GM12878 (cell line): ENCODE results near the gene SUCO. TPM values are rescaled to one million over a fixed set of nuclear protein-coding genes. Genes with fewer than 3 reads are reported as not detected.

Experiments
- ATAC-seq: fragments of 200-7000 bp; cut with Tn5 transposase; 3 replicates; pipeline ENCODE4 v1.9.1; 2020; ENCODE audit warnings: mild to moderate bottlenecking, moderate library complexity
- BruUV-seq: library from RNA; stranded (reverse); fragments of 400-500 nt; replicated peaks from 2 replicates; lab custom pipeline; 2021; lab: Mats Ljungman, UMichigan
- CTCF ChIA-PET: fragments of 300-600 bp; sonication (Branson Sonifier 250); formaldehyde crosslinking; extraction: SDS; loops from one replicate; lab custom pipeline; 2021; ENCODE audit warnings: inconsistent platforms; lab: Yijun Ruan, JAX
- POLR2A ChIA-PET: fragments of 350-600 bp; formaldehyde crosslinking; extraction: SDS; loops from one replicate; lab custom pipeline; 2021; ENCODE audit warnings: inconsistent platforms; lab: Charles Lee
- RAD21 ChIA-PET: fragments of 300-600 bp; sonication (Branson Sonifier 250); formaldehyde crosslinking; loops from one replicate; lab custom pipeline; 2023; ENCODE audit warnings: antibody characterized with exemption; ENCODE audit not compliant: unreplicated experiment; lab: Charles Lee
- SMC1A ChIA-PET: fragments of 300-600 bp; sonication (Branson Sonifier 250); formaldehyde crosslinking; loops from one replicate; lab custom pipeline; 2023; ENCODE audit not compliant: unreplicated experiment, uncharacterized antibody; lab: Charles Lee
- DNase-seq: peaks from one replicate; pipeline ENCODE4 v3.0.0-alpha.2; 2011; ENCODE audit warnings: low read depth, low spot score
- FAIRE-seq: peaks from 3 replicates; lab custom pipeline; 2011; peaks lifted over from hg19 to GRCh38; lab: Jason Lieb, UNC
- H2AFZ ChIP-seq: 2 replicates; pipeline ENCODE4 v1.6.0; 2011; ENCODE audit warnings: low read depth, low read length, control low read depth; ENCODE audit not compliant: control insufficient read depth
- H3K27ac ChIP-seq: 2 replicates; pipeline ENCODE4 v1.5.1; 2011; ENCODE audit warnings: control low read depth; ENCODE audit not compliant: control insufficient read depth, insufficient read depth
- H3K27me3 ChIP-seq, 2 experiments: replicated peaks in 1 of 2; 2 replicates each; pipeline versions ENCODE4 v1.6.0 to v1.6.1; 2011; ENCODE audit warnings: low read length in 1 of 2; ENCODE audit not compliant: control insufficient read depth in 2 of 2, insufficient read depth in 2 of 2
- H3K36me3 ChIP-seq, 2 experiments: 2 replicates each; pipeline ENCODE4 v1.5.1; 2011; ENCODE audit warnings: low read length in 1 of 2; ENCODE audit not compliant: control insufficient read depth in 2 of 2, insufficient read depth in 2 of 2
- H3K4me1 ChIP-seq: 2 replicates; pipeline ENCODE4 v1.6.1; 2011; ENCODE audit warnings: mild to moderate bottlenecking, low read length, moderate library complexity, mixed read lengths; ENCODE audit not compliant: control insufficient read depth, insufficient read depth
- H3K4me2 ChIP-seq: 2 replicates; pipeline ENCODE4 v1.6.0; 2011; ENCODE audit warnings: control low read depth; ENCODE audit not compliant: control insufficient read depth, insufficient read depth
- H3K4me3 ChIP-seq: fragments of 200-600 bp; sonication (generic); 2 replicates; pipeline ENCODE4 v1.5.1; 2016
- H3K79me2 ChIP-seq: 2 replicates; pipeline ENCODE4 v1.6.0; 2011; ENCODE audit warnings: low read length; ENCODE audit not compliant: control insufficient read depth, insufficient read depth
- H3K9ac ChIP-seq: 2 replicates; pipeline ENCODE4 v1.8.0; 2011; ENCODE audit warnings: low read length, control low read depth, mixed read lengths; ENCODE audit not compliant: control insufficient read depth, insufficient read depth
- H3K9me3 ChIP-seq: replicated peaks from 3 replicates; pipeline ENCODE4 v1.5.1; 2011; ENCODE audit warnings: mild to moderate bottlenecking, low read length; ENCODE audit not compliant: control insufficient read depth, insufficient read depth
- H4K20me1 ChIP-seq: 2 replicates; pipeline ENCODE4 v1.6.0; 2011; ENCODE audit not compliant: control insufficient read depth, insufficient read depth
- CBX5 ChIP-seq: sonication (generic); IDR thresholded peaks from 2 replicates; pipeline ENCODE4 v1.6.1; 2016; ENCODE audit warnings: low read depth, moderate library complexity, mild to moderate bottlenecking, inconsistent platforms
- ETV6 ChIP-seq, 2 experiments: fragments of 450-650 bp in 1 of 2; IDR thresholded peaks in 1 of 2; conservative IDR thresholded peaks in 1 of 2; 2 replicates each; pipeline ENCODE4 v1.6.1; 2014; ENCODE audit warnings: antibody characterized with exemption in 1 of 2, borderline replicate concordance in 1 of 2, low read depth in 1 of 2, mild to moderate bottlenecking in 1 of 2, moderate library complexity in 1 of 2
- HCFC1 ChIP-seq: fragments of 150-350 bp; IDR thresholded peaks from 2 replicates; pipeline ENCODE4 v1.6.1; 2014; ENCODE audit warnings: low read length
- KLF5 ChIP-seq: fragments of 450-650 bp; IDR thresholded peaks from 2 replicates; pipeline ENCODE4 v1.6.1; 2014; ENCODE audit warnings: mild to moderate bottlenecking; ENCODE audit not compliant: partially characterized antibody
- NR2C2 ChIP-seq: IDR thresholded peaks from 2 replicates; pipeline ENCODE4 v1.6.1; 2011; ENCODE audit warnings: borderline replicate concordance, low read depth; ENCODE audit not compliant: control insufficient read depth, insufficient read length
- POLR2AphosphoS5 ChIP-seq: IDR thresholded peaks from 2 replicates; pipeline ENCODE4 v1.6.1; 2011; ENCODE audit warnings: mild to moderate bottlenecking, low read length, inconsistent platforms
- SIX5 ChIP-seq: IDR thresholded peaks from 2 replicates; pipeline ENCODE4 v1.6.1; 2011; ENCODE audit warnings: mild to moderate bottlenecking, low read depth, low read length, moderate library complexity; ENCODE audit not compliant: severe bottlenecking
- WGBS: methylation state at CpG from one replicate; pipeline ENCODE4 v1.1.6; 2016; ENCODE audit warnings: low lambda C conversion rate; ENCODE audit not compliant: insufficient replicate concordance, insufficient coverage; ENCODE audit errors: missing lambda C conversion rate; 5-methylcytosine and 5-hydroxymethylcytosine counted together
- in situ Hi-C: fragments of 300-500 bp; cut with MboI; formaldehyde crosslinking; loops from 9 replicates; pipeline ENCODE4 v1.14.3; 2018; ENCODE audit warnings: mixed read lengths
- intact Hi-C: fragments of 100-400 bp; cut with micrococcal nuclease; formaldehyde crosslinking; loops from one replicate; pipeline ENCODE4 v1.14.2; 2022; ENCODE audit not compliant: unreplicated experiment
- polyA plus RNA-seq, 11 experiments: library from polyadenylated mRNA; depleted of rRNA in 4 of 11; unstranded in 6 of 11; stranded (reverse) in 5 of 11; fragments of >200 nt; fragmentation: Nextera tagmentation in 4 of 11; fragmentation: Illumina TruSeq in 1 of 11; extraction: Ambion mirVana in 4 of 11; extraction: Trizol in 1 of 11; gene quantifications; 1 replicate in 1 of 11; 2 replicates in 10 of 11; pipeline versions ENCODE4 v1.2.1 to v1.2.3, GENCODE V29; 2011 to 2016; ENCODE audit warnings: inconsistent platforms in 2 of 11, missing spikeins in 2 of 11, low read depth in 1 of 11
- total RNA-seq, 4 experiments: library from RNA; depleted of rRNA in 3 of 4; stranded (reverse); fragments of >200 nt in 3 of 4; fragmentation: Illumina TruSeq in 1 of 4; extraction: Trizol in 1 of 4; gene quantifications; 2 replicates each; pipeline versions ENCODE4 v1.2.1 to v1.2.3, GENCODE V29; 2013 to 2021
- TF ChIP-seq, protein P1 (sequence below): fragments of 150-350 bp; IDR thresholded peaks from 2 replicates; pipeline ENCODE4 v1.6.1; 2014; ENCODE audit warnings: mild to moderate bottlenecking, low read depth, low read length
- TF ChIP-seq, protein P2 (sequence below): fragments of 450-650 bp; IDR thresholded peaks from 2 replicates; pipeline ENCODE4 v1.6.1; 2017; ENCODE audit warnings: mild to moderate bottlenecking

Gene SUCO
- total and polyA plus RNA-seq, 10 of the 15 experiments (the other 5 are each of a cell fraction or from before 2014, with no cell fraction given): 1.7 to 15.3 (median 8.4) TPM

DNA sequence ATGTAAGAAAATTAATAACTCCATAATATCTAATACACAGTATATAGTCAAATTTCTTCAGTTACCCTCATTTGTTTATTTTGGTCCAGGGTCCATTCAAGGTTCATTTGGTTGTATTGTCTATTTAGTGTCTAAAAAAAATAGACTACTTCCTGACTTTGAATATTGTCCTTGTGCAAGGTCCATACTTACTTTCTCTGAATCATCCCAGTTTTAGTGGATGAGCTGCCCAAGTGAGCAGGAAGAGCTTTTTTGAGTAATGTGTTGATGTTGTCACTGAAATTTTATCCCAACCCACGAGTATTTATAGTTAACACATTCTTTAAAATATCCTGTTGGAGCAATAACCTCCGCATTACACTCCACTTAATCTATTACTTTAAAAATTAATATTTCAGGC is 80.3 kb downstream of the SUCO start:
- in situ Hi-C loops: no loop called here
- ChIA-PET POLR2A (no interaction called here), RAD21 (no interaction called here), SMC1A (no interaction called here), CTCF (no interaction called here)
- Histone ChIP-seq H3K27me3 (no peaks in the 10 kb centered on the region; a peak in 1 of 4 replicates), H2AFZ (no peak overlapping the region), H3K9ac (no peak overlapping the region), H3K4me3 (no peak overlapping the region), H3K36me3 (peaks cover 0 to 5% of the 10 kb centered on the region in 2 experiments; a peak in 1 of 4 replicates), H3K4me2 (no peak overlapping the region), H3K4me1 (no peaks in the 10 kb centered on the region), H3K27ac (no peak overlapping the region), H3K9me3 (peaks cover 5% of the 10 kb centered on the region; the same call in 1 of the 3 replicates), H4K20me1 (no peaks in the 10 kb centered on the region), H3K79me2 (no peaks in the 10 kb centered on the region)
- no TSS peak for BruUV-seq
- no peak for TF ChIP-seq POLR2AphosphoS5
- no peak for ATAC-seq
- intact Hi-C loops: no loop called here
- FAIRE-seq: no peak
- no peak for DNase-seq
- WGBS: 98% methylated on average over 2 of the region's 2 CpGs

DNA sequence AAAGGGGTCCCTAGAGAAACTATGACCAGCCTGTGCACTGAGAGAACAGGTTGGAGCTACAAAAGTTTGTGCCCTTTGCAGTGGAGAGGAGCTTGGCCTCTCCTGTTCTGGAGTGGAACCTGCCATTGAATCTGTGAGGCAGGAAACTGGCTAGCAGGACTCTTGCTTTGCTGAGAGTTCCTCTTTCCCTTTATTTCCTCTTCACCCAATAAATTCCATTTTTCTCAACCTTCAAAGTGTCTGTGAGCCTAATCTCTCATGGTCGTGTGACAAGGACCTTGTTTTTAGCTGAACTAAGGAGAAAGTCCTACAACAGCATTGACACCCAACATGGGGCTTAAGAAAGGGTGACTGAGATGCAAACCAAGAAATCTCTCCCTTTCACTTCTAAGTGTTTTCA is 83.2 kb downstream of the SUCO start:
- H3K9ac ChIP-seq: no peak overlapping the region
- no peak overlapping the region for H2AFZ ChIP-seq
- no peak overlapping the region for H3K4me2 ChIP-seq
- in situ Hi-C loops: loop anchor here (5.0 kb wide), 1 partner anchor 101 kb away; no protein-coding TSS in a partner anchor
- no peaks in the 10 kb centered on the region for H3K79me2 ChIP-seq
- no peak for DNase-seq
- no peaks in the 10 kb centered on the region; a peak in 2 of 4 replicates for H3K27me3 ChIP-seq
- 0% methylated on average over 1 of the region's 1 CpG for WGBS
- no peak for ATAC-seq
- BruUV-seq: no TSS peak
- no peak overlapping the region for H3K27ac ChIP-seq
- ChIA-PET RAD21 (no interaction called here), POLR2A (no interaction called here), CTCF (no interaction called here), SMC1A (interaction anchor here (1.0 kb wide), 1 partner anchor 12 kb away, joined by 3 read pairs; no protein-coding TSS in a partner anchor)
- peaks cover 6% of the 10 kb centered on the region for H3K9me3 ChIP-seq
- TF ChIP-seq, protein P1, sequence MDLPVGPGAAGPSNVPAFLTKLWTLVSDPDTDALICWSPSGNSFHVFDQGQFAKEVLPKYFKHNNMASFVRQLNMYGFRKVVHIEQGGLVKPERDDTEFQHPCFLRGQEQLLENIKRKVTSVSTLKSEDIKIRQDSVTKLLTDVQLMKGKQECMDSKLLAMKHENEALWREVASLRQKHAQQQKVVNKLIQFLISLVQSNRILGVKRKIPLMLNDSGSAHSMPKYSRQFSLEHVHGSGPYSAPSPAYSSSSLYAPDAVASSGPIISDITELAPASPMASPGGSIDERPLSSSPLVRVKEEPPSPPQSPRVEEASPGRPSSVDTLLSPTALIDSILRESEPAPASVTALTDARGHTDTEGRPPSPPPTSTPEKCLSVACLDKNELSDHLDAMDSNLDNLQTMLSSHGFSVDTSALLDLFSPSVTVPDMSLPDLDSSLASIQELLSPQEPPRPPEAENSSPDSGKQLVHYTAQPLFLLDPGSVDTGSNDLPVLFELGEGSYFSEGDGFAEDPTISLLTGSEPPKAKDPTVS: no peak
- TF ChIP-seq SIX5: no peak
- no peak for TF ChIP-seq CBX5
- no peak for TF ChIP-seq ETV6 (conservative IDR thresholded peaks at IDR 0.05 in 1 of 2, IDR thresholded peaks at IDR 0.05 in 1 of 2; ENCODE audit: borderline replicate concordance in 1 of 2, low read depth in 1 of 2)
- no peak for TF ChIP-seq KLF5
- TF ChIP-seq, protein P2, sequence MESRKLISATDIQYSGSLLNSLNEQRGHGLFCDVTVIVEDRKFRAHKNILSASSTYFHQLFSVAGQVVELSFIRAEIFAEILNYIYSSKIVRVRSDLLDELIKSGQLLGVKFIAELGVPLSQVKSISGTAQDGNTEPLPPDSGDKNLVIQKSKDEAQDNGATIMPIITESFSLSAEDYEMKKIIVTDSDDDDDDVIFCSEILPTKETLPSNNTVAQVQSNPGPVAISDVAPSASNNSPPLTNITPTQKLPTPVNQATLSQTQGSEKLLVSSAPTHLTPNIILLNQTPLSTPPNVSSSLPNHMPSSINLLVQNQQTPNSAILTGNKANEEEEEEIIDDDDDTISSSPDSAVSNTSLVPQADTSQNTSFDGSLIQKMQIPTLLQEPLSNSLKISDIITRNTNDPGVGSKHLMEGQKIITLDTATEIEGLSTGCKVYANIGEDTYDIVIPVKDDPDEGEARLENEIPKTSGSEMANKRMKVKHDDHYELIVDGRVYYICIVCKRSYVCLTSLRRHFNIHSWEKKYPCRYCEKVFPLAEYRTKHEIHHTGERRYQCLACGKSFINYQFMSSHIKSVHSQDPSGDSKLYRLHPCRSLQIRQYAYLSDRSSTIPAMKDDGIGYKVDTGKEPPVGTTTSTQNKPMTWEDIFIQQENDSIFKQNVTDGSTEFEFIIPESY: no peak
- no peak for TF ChIP-seq NR2C2
- no peak for TF ChIP-seq HCFC1
- no peak for FAIRE-seq
- no peaks in the 10 kb centered on the region for H3K4me1 ChIP-seq
- intact Hi-C loops: no loop called here
- no peaks in the 10 kb centered on the region for H4K20me1 ChIP-seq
- H3K4me3 ChIP-seq: no peak overlapping the region
- H3K36me3 ChIP-seq: no peaks in the 10 kb centered on the region
